Hypothalamus (tissue), 51 donors: ENCODE results near the gene SSC4D.
"Not testable (repeated sequence)": the region's sequence is repeated elsewhere in the genome, so short reads cannot be mapped to it uniquely, and the experiment has no call there.

Experiments
- DNase-seq, 51 donors: peaks; one replicate each; lab custom pipeline; 2025; lab: John Stamatoyannopoulos, UW

Gene SSC4D

GRCh38 chr7:76423666-76424412, 14.3 kb upstream of the SSC4D start:
- no peak for DNase-seq

- DNase-seq = not testable (repeated sequence)
Observed at GRCh38 chr7:76421097-76421496, 11.6 kb upstream of the SSC4D start.

GRCh38 chr7:76417654-76418310, 8.3 kb upstream of the SSC4D start:
- DNase-seq = not testable (repeated sequence)

- no peak for DNase-seq
Observed at GRCh38 chr7:76412249-76412648, 2.8 kb upstream of the SSC4D start.

- DNase-seq = no peak
Observed at GRCh38 chr7:76411626-76412025, 2.1 kb upstream of the SSC4D start.

GRCh38 chr7:76408121-76408560, 1.4 kb downstream of the SSC4D start:
- no peak for DNase-seq

- DNase-seq = no peak
Observed at GRCh38 chr7:76407718-76408117, 1.8 kb downstream of the SSC4D start.

- DNase-seq = no peak
Observed at GRCh38 chr7:76405738-76406137, 3.8 kb downstream of the SSC4D start.

GRCh38 chr7:76403780-76404494, 5.6 kb downstream of the SSC4D start:
- peak in 3 of 51 donors; percentile 6 to 22 (median 10) for DNase-seq

GRCh38 chr7:76403097-76403496, 6.4 kb downstream of the SSC4D start:
- peak in 1 of 51 donors; percentile 4 for DNase-seq

- DNase-seq = no peak
Observed at GRCh38 chr7:76400248-76400647, 9.2 kb downstream of the SSC4D start.

GRCh38 chr7:76397409-76398183, 11.9 kb downstream of the SSC4D start:
- DNase-seq = peak in 47 of 51 donors; percentile 6 to 76 (median 51)

GRCh38 chr7:76396864-76397263, 12.6 kb downstream of the SSC4D start:
- no peak for DNase-seq

GRCh38 chr7:76395965-76396726, 13.4 kb downstream of the SSC4D start:
- DNase-seq = peak in 7 of 51 donors; percentile 2 to 50 (median 24)

- not testable (repeated sequence) for DNase-seq
Observed at GRCh38 chr7:76395605-76395964, 13.9 kb downstream of the SSC4D start.

GRCh38 chr7:76394957-76395356, 14.5 kb downstream of the SSC4D start:
- peak in 1 of 51 donors; percentile 38 for DNase-seq

GRCh38 chr7:76393116-76394031, 16.1 kb downstream of the SSC4D start:
- DNase-seq = peak; percentile 45 to 94 (median 83)

- no peak for DNase-seq
Observed at GRCh38 chr7:76392531-76393115, 16.9 kb downstream of the SSC4D start.
